ENCODE data around the gene KCNJ9.

- TF ChIP-seq CTCF (conservative IDR thresholded peaks at IDR 0.05; ENCODE audit: low read length) = no peak
- no peak for TF ChIP-seq EZH2phosphoT487 (IDR thresholded peaks at IDR 0.05; ENCODE audit: borderline replicate concordance)
Observed at GRCh38 chr1:160056648-160057169, 24.6 kb upstream of the KCNJ9 start.
